Calu3 (cell line): ENCODE measurements around the gene AGA. TPM values are rescaled to one million over a fixed set of nuclear protein-coding genes. Genes with fewer than 3 reads are reported as not detected.
A peak's percentile ranks its signal among the peaks of the same experiment; 100 is the strongest.

ENCODE experiments used
- BruUV-seq: library from RNA; stranded (reverse); fragments of 400-500 nt; replicated peaks from 2 replicates; lab custom pipeline; 2021; lab: Mats Ljungman, UMichigan
- CTCF ChIA-PET: fragments of 300-600 bp; sonication (Branson Sonifier 250); formaldehyde crosslinking; loops from one replicate; lab custom pipeline; 2022; ENCODE audit warnings: antibody characterized with exemption; lab: Charles Lee
- DNase-seq: peaks from one replicate; pipeline ENCODE4 v3.0.0; 2022
- H3K27ac Mint-ChIP-seq: one replicate; pipeline ENCODE4 v1.8.0; 2022; ENCODE audit warnings: mixed read lengths; ENCODE audit not compliant: unreplicated experiment
- H3K27me3 Mint-ChIP-seq: one replicate; pipeline ENCODE4 v1.8.0; 2022; ENCODE audit warnings: mixed read lengths; ENCODE audit not compliant: unreplicated experiment
- H3K36me3 Mint-ChIP-seq: one replicate; pipeline ENCODE4 v1.8.0; 2022; ENCODE audit warnings: mild to moderate bottlenecking, moderate library complexity, mixed read lengths; ENCODE audit not compliant: insufficient read depth, unreplicated experiment
- H3K4me1 Mint-ChIP-seq: one replicate; pipeline ENCODE4 v1.8.0; 2022; ENCODE audit warnings: mild to moderate bottlenecking, low read depth, mixed read lengths; ENCODE audit not compliant: unreplicated experiment
- H3K4me3 Mint-ChIP-seq: one replicate; pipeline ENCODE4 v1.8.0; 2022; ENCODE audit warnings: mild to moderate bottlenecking, low read depth, moderate library complexity, mixed read lengths; ENCODE audit not compliant: unreplicated experiment
- H3K9me3 Mint-ChIP-seq: one replicate; pipeline ENCODE4 v1.8.0; 2022; ENCODE audit warnings: low read depth, mixed read lengths; ENCODE audit not compliant: unreplicated experiment
- intact Hi-C: fragments of 100-400 bp; cut with micrococcal nuclease; formaldehyde crosslinking; loops from one replicate; pipeline ENCODE4 v1.10.0; 2022; ENCODE audit not compliant: unreplicated experiment
- total RNA-seq: library from RNA; stranded (reverse); gene quantifications from 2 replicates; pipeline ENCODE4 v1.2.3, GENCODE V29; 2022
- TF ChIP-seq, protein P1 (sequence below): fragments of 200-600 bp; IDR thresholded peaks from one replicate; pipeline ENCODE4 v1.8.0; 2022; ENCODE audit warnings: antibody characterized with exemption; ENCODE audit not compliant: unreplicated experiment

Gene AGA
- total RNA-seq, 1 experiment from 2014 or later: 21.5 TPM

DNA sequence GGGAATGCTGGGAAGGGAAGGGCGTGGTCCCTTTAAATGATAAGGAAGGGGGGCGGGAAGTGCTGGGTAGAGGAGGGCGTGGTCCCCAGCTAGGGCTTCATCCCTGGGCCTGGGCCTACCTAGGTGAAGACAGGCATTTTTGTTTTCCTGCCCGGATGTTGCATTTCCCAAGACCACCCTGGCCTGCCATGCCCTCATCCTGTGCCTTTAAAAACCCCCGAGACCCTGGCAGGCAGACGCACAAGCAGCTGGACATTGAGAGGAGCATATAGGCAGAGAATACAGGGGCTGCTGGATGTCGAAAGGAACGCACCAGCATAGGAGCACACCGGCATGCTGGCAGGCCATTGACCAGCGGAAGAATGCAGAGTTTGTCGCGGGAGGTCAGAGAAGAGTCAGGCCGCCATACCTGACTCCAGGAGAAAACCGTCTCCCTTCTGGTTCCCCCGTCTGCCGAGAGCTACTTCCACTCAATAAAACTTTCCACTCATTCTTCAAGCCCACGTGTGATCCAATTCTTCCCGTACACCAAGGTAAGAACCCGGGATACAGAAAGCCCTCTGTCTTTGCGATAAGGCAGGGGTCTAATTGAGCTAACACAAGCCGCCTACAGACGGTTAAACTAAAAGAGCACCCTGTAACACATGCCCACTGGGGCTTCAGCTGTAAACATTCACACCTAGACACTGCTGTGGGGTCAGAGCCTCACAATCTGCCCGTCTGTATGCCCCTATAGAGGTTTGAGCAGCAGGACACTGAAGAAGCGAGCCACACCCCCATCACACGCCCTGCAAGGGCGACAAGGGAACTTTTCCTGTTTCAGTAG lies 2.9 kb upstream of the AGA start:
- BruUV-seq: no TSS peak
- H3K9me3 Mint-ChIP-seq: no peaks in the 10 kb centered on the region

DNA sequence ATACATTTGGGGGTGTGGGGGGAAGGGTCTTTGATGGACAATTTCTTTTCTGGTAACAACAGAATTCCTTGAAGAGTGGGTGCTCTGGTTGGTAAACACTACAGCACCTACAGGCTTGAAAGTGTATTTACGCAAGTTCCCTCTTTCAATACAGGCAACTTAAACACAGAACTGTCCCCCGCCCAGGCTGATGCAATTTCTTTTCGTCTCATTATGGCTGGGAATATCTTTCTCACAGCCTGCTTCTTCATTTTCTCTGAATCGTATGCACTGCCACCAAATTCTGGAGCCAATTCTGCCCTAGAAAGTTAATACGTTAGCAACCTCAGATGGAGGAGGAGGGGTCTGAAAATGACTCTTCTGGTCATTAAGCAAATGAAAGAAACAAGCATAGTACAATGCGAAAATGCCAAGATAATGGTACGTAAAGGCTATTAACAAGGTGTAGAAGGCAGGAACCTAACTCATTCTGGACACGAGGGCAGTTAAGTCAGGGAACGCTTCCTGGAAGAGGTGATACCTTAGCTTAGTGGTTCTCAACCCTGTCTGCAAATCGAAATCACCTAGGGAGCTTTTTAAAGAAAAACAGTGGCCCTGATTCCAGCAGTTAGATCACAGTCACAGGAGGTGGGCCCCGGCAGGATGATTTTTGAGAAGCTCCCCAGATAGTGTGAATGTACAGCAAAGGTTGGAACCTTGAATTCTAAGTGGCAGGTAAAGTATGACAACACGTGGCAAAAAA lies 1.0 kb downstream of the AGA start:
- BruUV-seq: no TSS peak
- H3K4me3 Mint-ChIP-seq: peak overlapping the region; percentile 78
- intact Hi-C loops: loop anchor here (2.0 to 5.0 kb wide), 4 partner anchors 28 to 106 kb away; no protein-coding TSS in a partner anchor
- TF ChIP-seq, protein P1, sequence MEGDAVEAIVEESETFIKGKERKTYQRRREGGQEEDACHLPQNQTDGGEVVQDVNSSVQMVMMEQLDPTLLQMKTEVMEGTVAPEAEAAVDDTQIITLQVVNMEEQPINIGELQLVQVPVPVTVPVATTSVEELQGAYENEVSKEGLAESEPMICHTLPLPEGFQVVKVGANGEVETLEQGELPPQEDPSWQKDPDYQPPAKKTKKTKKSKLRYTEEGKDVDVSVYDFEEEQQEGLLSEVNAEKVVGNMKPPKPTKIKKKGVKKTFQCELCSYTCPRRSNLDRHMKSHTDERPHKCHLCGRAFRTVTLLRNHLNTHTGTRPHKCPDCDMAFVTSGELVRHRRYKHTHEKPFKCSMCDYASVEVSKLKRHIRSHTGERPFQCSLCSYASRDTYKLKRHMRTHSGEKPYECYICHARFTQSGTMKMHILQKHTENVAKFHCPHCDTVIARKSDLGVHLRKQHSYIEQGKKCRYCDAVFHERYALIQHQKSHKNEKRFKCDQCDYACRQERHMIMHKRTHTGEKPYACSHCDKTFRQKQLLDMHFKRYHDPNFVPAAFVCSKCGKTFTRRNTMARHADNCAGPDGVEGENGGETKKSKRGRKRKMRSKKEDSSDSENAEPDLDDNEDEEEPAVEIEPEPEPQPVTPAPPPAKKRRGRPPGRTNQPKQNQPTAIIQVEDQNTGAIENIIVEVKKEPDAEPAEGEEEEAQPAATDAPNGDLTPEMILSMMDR: no peak
- H3K9me3 Mint-ChIP-seq: no peaks in the 10 kb centered on the region
- peak overlapping the region; percentile 78 for H3K27ac Mint-ChIP-seq
- peaks cover 23% of the 10 kb centered on the region for H3K36me3 Mint-ChIP-seq
- CTCF ChIA-PET: interaction anchor here (1.4 kb wide), 1 partner anchor 10 kb away, joined by 3 read pairs; no protein-coding TSS in a partner anchor
- peak; percentile 2 for DNase-seq
- no peaks in the 10 kb centered on the region for H3K4me1 Mint-ChIP-seq
- H3K27me3 Mint-ChIP-seq: no peaks in the 10 kb centered on the region

More for the DNA sequence above, 2.9 kb upstream of the AGA start:
- H3K27ac Mint-ChIP-seq: no peak overlapping the region
- DNase-seq: no peak
- TF ChIP-seq, protein P1: no peak
- CTCF ChIA-PET: no interaction called here
- no peak overlapping the region for H3K4me3 Mint-ChIP-seq
- no peaks in the 10 kb centered on the region for H3K4me1 Mint-ChIP-seq
- no peaks in the 10 kb centered on the region for H3K27me3 Mint-ChIP-seq
- intact Hi-C loops: loop anchor here (5.0 kb wide), 2 partner anchors 37 to 43 kb away; no protein-coding TSS in a partner anchor
- peaks cover 23% of the 10 kb centered on the region for H3K36me3 Mint-ChIP-seq

DNA sequence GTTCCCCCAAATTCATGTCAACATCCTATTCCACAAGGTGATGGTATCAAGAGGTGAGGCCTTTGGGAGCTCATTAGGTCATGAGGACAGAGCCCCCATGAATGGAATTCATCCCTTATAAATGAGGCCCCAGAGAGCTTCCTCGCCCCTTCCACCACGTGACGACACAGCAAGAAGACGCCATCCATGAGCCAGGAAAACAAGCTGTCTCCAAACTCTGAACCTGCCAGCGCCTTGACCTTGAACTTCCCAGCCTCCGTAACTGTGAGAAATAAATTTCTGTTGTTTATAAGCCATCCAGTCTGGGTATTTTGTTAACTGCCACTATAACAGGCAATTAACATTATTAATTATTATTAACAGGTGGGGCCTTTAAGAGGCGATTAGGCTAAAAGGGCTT lies 5.8 kb downstream of the AGA start:
- no peak overlapping the region for H3K4me3 Mint-ChIP-seq
- H3K27ac Mint-ChIP-seq: no peak overlapping the region
- no TSS peak for BruUV-seq
- TF ChIP-seq, protein P1: no peak
- no peak for DNase-seq
- H3K4me1 Mint-ChIP-seq: no peaks in the 10 kb centered on the region
- intact Hi-C loops: no loop called here
- no peaks in the 10 kb centered on the region for H3K9me3 Mint-ChIP-seq
- peaks cover 8% of the 10 kb centered on the region for H3K36me3 Mint-ChIP-seq
- CTCF ChIA-PET: no interaction called here
- H3K27me3 Mint-ChIP-seq: no peaks in the 10 kb centered on the region

DNA sequence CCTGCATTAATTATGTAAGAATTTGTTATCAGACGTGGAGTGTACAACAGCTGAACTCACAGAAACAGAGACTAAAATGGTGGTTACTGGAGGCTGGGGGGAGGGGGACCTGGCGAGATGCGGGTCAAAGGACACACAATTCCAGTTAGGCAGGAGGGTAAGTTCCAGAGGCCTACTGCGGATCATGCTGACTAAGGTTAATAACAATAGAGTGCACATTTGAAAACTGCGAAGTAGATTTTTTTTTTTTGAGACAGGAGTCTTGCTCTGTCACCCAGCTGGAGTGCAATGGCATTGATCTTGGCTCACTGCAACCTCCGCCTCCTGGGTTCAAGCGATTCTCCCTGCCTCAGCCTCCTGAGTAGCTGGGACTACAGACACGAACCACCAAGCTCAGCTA lies 7.6 kb downstream of the AGA start:
- Mint-ChIP-seq H3K9me3 (no peaks in the 10 kb centered on the region), H3K4me1 (no peaks in the 10 kb centered on the region)

More for the DNA sequence above, 7.6 kb downstream of the AGA start:
- CTCF ChIA-PET: no interaction called here
- Mint-ChIP-seq H3K4me3 (no peak overlapping the region), H3K27ac (no peak overlapping the region), H3K36me3 (no peaks in the 10 kb centered on the region), H3K27me3 (no peaks in the 10 kb centered on the region)
- no TSS peak for BruUV-seq
- intact Hi-C loops: no loop called here
- TF ChIP-seq, protein P1: no peak
- no peak for DNase-seq
